HK-2 (cell line): Measurements from ENCODE around the gene PLCB2.

Source experiments
- DNase-seq: peaks from one replicate; pipeline ENCODE4 v3.0.0-alpha.2; 2018; ENCODE audit not compliant: unreplicated experiment

Gene PLCB2

GRCh38 chr15:40340038-40340739 is 32.5 kb upstream of the PLCB2 start:
- peak; percentile 51 for DNase-seq

GRCh38 chr15:40339621-40339945 is 31.8 kb upstream of the PLCB2 start:
- no peak for DNase-seq

GRCh38 chr15:40338921-40339620 is 31.3 kb upstream of the PLCB2 start:
- peak; percentile 82 for DNase-seq

- peak; percentile 57 for DNase-seq
Observed at GRCh38 chr15:40338041-40338657, 30.4 kb upstream of the PLCB2 start.

DNA sequence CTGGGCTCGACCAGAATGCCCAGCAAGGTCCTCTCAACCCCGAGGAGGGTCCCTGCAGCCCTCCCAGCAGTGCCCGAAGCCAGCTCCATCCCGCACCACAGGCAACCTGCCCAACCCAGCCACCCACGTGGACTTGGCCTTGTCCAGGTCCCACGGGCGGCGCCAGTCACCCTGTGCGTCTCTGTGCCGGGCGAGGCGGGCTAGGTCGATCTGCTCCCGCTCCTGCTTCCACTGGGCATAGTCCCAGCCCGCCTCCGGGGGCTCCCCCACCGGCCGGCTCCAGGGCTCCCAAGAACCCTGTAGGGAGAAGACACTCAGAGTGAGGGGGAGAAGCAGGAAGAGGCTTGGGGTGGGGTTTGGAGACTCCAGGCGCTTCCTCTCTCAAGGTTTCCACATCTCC is 29.9 kb upstream of the PLCB2 start:
- no peak for DNase-seq

GRCh38 chr15:40336744-40337122 is 29.0 kb upstream of the PLCB2 start:
- DNase-seq: no peak

- DNase-seq: no peak
Observed at GRCh38 chr15:40335938-40336743, 28.4 kb upstream of the PLCB2 start.

- no peak for DNase-seq
Observed at GRCh38 chr15:40334941-40335795, 27.4 kb upstream of the PLCB2 start.

DNA sequence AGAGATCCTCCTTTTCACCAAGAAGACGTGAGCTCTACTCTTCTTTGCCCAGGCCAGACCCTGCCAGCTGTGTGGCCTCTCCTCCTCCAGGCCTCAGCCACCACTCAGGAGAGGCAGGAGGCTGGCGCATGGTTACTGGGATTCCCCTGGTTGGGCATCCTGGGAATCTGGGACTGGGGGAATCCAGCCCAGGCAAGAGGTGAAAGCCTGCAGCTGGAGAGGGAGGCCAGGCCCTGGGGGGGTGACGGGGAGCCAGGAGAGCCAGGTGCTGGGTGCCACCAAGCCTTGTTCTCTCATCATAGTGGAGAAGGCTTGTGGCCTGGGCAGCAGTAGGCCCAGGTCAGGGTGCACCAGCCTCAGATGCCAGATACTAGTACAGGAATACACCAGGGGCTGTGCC is 26.8 kb upstream of the PLCB2 start:
- DNase-seq: no peak

GRCh38 chr15:40333922-40334492 is 26.3 kb upstream of the PLCB2 start:
- DNase-seq: no peak

GRCh38 chr15:40332113-40332781 is 24.5 kb upstream of the PLCB2 start:
- no peak for DNase-seq

- no peak for DNase-seq
Observed at GRCh38 chr15:40331637-40332036, 23.9 kb upstream of the PLCB2 start.

DNA sequence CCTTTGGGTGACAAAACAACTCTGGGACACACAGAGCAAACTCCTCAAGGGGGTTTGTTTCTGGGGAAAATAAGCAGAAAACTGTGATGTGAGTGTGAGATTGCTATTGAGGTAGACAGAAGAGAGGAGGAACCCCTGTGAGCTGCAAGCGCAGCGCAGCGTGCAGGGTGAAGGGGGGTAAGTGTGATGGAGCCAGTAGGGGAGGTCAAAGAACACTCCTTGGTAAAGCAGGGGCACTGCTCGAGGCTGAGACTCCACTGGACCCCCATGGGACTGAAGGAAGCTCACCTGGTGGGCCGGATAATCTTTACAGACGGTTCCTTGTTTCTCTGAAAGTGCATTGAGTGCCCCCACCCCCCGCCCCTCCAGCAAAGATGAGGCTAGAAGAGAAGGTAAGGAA is 23.3 kb upstream of the PLCB2 start:
- DNase-seq: no peak

- no peak for DNase-seq
Observed at GRCh38 chr15:40330368-40330836, 22.7 kb upstream of the PLCB2 start.

DNA sequence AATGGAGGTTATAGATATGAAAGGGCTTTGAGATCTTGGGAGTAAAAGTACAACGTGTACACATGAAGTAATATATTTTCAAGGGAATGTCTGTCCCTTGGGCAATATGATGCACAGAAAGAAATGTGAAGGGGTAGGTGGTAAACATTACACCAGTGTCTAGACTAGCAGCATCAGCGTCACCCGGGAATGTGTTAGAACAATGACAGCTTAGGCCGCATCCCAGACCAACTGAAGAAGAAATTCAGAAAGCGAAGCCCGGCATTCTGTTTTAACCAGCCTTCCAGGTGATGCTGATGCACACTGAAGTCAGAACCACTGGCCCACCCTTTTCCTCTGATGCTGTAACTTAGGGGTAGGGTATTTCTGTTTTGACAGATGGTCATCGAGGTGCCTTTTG is 22.1 kb upstream of the PLCB2 start:
- no peak for DNase-seq

DNA sequence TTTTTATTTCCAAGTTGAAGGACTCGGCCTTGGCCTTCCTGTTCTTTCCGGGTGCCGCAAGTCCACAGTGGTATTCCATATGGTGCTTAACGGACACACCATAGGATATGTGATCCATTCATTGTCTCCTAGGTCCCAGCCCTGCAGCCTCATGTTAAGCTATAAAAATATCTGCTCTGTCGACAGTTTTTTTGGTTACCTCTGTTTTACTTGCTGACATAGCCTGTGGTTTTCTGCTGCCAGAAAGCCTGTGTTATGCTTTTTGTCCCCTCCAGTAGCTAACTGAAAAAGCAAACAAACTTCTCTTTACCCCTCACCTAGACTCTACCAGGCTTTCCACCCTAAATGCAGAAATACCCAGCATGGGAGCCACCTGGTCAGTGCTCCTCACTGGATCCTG is 21.0 kb upstream of the PLCB2 start:
- DNase-seq: no peak

GRCh38 chr15:40328176-40328575 is 20.4 kb upstream of the PLCB2 start:
- DNase-seq: no peak

DNA sequence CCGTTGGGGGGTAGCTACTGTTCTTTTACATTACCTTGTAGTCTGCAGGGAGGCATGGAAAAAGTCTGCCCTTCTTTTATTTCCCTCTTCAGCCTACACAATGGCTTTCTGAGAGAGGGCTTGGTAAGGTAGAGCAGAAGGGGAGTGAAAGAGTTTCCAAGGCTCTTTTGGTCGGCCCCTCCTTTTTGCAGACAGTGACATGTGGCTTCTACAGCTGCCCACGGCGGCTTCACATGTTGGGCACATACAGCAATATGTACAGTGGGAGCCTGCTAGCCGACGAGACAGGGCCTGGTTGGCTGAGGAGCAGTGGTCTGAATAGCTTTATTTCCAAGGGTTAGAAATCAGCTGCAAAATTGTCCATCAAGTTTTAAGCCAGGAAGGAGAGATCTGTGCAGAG is 19.7 kb upstream of the PLCB2 start:
- no peak for DNase-seq

- DNase-seq: no peak
Observed at GRCh38 chr15:40325700-40326099, 18.0 kb upstream of the PLCB2 start.

DNA sequence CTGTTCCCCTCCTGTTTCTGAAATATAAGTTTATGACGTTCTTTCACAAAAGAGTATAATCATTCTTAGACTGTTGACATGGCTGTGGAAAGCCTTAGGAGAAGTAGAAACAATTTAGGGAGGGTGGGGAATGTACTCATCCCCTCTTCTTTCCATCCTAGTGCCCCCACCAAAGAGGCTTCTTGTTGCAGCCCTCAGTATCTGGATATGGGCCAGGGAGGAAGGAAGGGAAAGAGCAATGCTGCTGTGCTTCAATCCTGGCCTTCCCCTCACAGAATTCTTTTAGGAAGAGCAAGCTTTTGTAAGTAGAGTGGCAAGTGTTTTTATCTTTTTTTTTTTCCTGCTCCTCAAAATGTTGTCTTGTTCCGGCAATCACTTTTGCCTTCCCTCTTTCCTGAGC is 17.5 kb upstream of the PLCB2 start:
- DNase-seq: no peak
